Panc1 (cell line): ENCODE results near the gene ROBO1. TPM values are rescaled to one million over a fixed set of nuclear protein-coding genes. Genes with fewer than 3 reads are reported as not detected.

Experiments used
- ATAC-seq: fragments of 200-7000 bp; cut with Tn5 transposase; 2 replicates; pipeline ENCODE4 v1.9.1; 2020; ENCODE audit warnings: mild to moderate bottlenecking, moderate library complexity
- BruUV-seq: library from RNA; stranded (reverse); fragments of 400-500 nt; replicated peaks from 2 replicates; lab custom pipeline; 2021; lab: Mats Ljungman, UMichigan
- CTCF ChIA-PET: fragments of 300-600 bp; sonication (Branson Sonifier 250); formaldehyde crosslinking; loops from one replicate; lab custom pipeline; 2022; ENCODE audit warnings: antibody characterized with exemption; lab: Charles Lee
- POLR2A ChIA-PET: fragments of 300-600 bp; sonication (Branson Sonifier 250); formaldehyde crosslinking; loops from one replicate; lab custom pipeline; 2022; ENCODE audit warnings: antibody characterized with exemption; lab: Charles Lee
- DNase-seq: peaks from one replicate; pipeline ENCODE4 v3.0.0-alpha.2; 2010; ENCODE audit warnings: low read depth, low spot score
- H3K27ac ChIP-seq: 2 replicates; pipeline ENCODE4 v1.5.1; 2011; ENCODE audit warnings: mild to moderate bottlenecking, low read length, inconsistent platforms
- H3K27me3 ChIP-seq: fragments of 200-500 bp; sonication (Bioruptor generic); 2 replicates; pipeline ENCODE4 v1.6.0; 2014; ENCODE audit warnings: low read length, inconsistent platforms; ENCODE audit not compliant: control insufficient read depth, insufficient read depth
- H3K36me3 ChIP-seq: fragments of 200-500 bp; sonication (Bioruptor generic); 2 replicates; pipeline ENCODE4 v1.5.1; 2014; ENCODE audit warnings: inconsistent platforms, mild to moderate bottlenecking, low read length, moderate library complexity; ENCODE audit not compliant: control insufficient read depth, insufficient read depth
- H3K4me1 ChIP-seq: 2 replicates; pipeline ENCODE4 v1.5.1; 2011; ENCODE audit warnings: inconsistent platforms, mild to moderate bottlenecking, low read length, moderate library complexity; ENCODE audit not compliant: control insufficient read depth, insufficient read depth
- H3K4me3 ChIP-seq, 2 experiments: 2 replicates each; pipeline ENCODE4 v1.5.1; 2011 to 2012; ENCODE audit warnings: low read depth in 2 of 2, low read length in 2 of 2, mild to moderate bottlenecking in 2 of 2, inconsistent platforms in 1 of 2, moderate library complexity in 1 of 2
- H3K9me3 ChIP-seq: fragments of 200-500 bp; sonication (Bioruptor generic); 2 replicates; pipeline ENCODE4 v1.5.1; 2014; ENCODE audit warnings: low read depth, mild to moderate bottlenecking, inconsistent platforms, low read length, moderate library complexity; ENCODE audit not compliant: control insufficient read depth, insufficient read depth
- CTCF ChIP-seq: fragments of 450-650 bp; IDR thresholded peaks from 2 replicates; pipeline ENCODE4 v1.5.1; 2017; ENCODE audit warnings: mild to moderate bottlenecking
- POLR2AphosphoS5 ChIP-seq: IDR thresholded peaks from 2 replicates; pipeline ENCODE4 v1.6.1; 2012; ENCODE audit warnings: mild to moderate bottlenecking, low read depth, low read length, moderate library complexity
- SIN3A ChIP-seq: IDR thresholded peaks from 2 replicates; pipeline ENCODE4 v1.6.1; 2012; ENCODE audit warnings: low read depth, mild to moderate bottlenecking, low read length, moderate library complexity, borderline replicate concordance; ENCODE audit not compliant: insufficient read depth
- TCF7L2 ChIP-seq: IDR thresholded peaks from 2 replicates; pipeline ENCODE4 v1.6.1; 2011; ENCODE audit warnings: mild to moderate bottlenecking, low read depth, low read length, inconsistent platforms
- in situ Hi-C: cut with HindIII; loops from 2 replicates; pipeline ENCODE4 v1.10.0; 2016; ENCODE audit warnings: low sequenced_read_pairs, low pct_unique_long_range_greater_than_20kb
- intact Hi-C: fragments of 100-400 bp; cut with micrococcal nuclease; formaldehyde crosslinking; loops from one replicate; pipeline ENCODE4 v1.10.0; 2022; ENCODE audit not compliant: unreplicated experiment
- total RNA-seq: library from RNA; stranded (reverse); gene quantifications from one replicate; pipeline ENCODE4 v1.2.1, GENCODE V29; 2021; ENCODE audit not compliant: unreplicated experiment
- TF ChIP-seq, protein P1 (sequence below), 2 experiments: IDR thresholded peaks; 2 replicates each; pipeline ENCODE4 v1.6.1; 2011 to 2012; ENCODE audit warnings: low read depth in 2 of 2, control low read depth in 1 of 2, low read length in 1 of 2, mild to moderate bottlenecking in 1 of 2, moderate library complexity in 1 of 2; ENCODE audit not compliant: insufficient read depth in 1 of 2

The ROBO1 gene
- total RNA-seq, 1 experiment from 2014 or later: 61.6 TPM

DNA sequence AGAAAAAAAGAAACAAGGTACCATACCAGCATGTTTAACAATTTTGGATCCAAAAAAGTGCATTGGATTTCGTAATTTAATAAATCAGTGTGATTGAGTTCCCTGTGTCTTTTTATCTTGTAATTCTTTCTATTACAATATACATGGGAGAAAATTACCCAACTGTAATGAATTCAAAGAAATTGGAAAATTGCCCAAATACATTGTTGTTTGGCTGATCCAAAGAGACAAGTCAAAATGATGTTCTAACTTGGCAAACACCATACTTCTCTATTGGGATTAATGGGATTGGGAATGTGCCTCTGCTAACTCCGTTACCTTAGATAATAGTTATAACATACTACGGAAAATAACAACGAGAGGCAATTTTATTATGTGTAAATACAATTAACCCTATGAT, 1097.1 kb downstream of the ROBO1 start:
- TF ChIP-seq CTCF (no peak), POLR2AphosphoS5 (no peak)
- Histone ChIP-seq H3K27me3 (no peaks in the 10 kb centered on the region), H3K27ac (no peak overlapping the region), H3K36me3 (no peaks in the 10 kb centered on the region), H3K4me3 (no peak overlapping the region), H3K4me1 (no peaks in the 10 kb centered on the region), H3K9me3 (no peaks in the 10 kb centered on the region)
- intact Hi-C loops: no loop called here
- no TSS peak for BruUV-seq
- ATAC-seq: no peak
- CTCF ChIA-PET: no interaction called here
- in situ Hi-C loops: no loop called here
- no peak for DNase-seq
- POLR2A ChIA-PET: no interaction called here

DNA sequence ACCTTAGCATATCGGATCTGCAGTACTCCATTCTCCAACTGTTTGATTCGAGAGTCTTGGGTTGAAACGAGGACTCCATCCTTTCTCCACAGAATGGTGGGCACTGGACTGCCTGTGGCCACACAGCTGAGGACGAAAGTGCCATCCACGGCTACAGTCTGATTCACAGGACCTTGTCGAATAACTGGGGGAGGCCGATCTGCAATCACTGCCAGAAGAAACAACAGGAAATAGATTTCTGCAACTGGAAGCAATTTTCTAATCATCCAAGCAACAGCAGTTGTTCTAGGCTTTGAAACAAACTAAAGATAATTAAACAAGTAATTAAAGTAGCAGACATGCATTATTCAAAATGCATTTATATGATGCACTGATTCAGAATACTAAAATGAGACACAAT, 1097.7 kb downstream of the ROBO1 start:
- no TSS peak for BruUV-seq
- TF ChIP-seq POLR2AphosphoS5: no peak
- TF ChIP-seq CTCF: no peak
- TF ChIP-seq, protein P1, sequence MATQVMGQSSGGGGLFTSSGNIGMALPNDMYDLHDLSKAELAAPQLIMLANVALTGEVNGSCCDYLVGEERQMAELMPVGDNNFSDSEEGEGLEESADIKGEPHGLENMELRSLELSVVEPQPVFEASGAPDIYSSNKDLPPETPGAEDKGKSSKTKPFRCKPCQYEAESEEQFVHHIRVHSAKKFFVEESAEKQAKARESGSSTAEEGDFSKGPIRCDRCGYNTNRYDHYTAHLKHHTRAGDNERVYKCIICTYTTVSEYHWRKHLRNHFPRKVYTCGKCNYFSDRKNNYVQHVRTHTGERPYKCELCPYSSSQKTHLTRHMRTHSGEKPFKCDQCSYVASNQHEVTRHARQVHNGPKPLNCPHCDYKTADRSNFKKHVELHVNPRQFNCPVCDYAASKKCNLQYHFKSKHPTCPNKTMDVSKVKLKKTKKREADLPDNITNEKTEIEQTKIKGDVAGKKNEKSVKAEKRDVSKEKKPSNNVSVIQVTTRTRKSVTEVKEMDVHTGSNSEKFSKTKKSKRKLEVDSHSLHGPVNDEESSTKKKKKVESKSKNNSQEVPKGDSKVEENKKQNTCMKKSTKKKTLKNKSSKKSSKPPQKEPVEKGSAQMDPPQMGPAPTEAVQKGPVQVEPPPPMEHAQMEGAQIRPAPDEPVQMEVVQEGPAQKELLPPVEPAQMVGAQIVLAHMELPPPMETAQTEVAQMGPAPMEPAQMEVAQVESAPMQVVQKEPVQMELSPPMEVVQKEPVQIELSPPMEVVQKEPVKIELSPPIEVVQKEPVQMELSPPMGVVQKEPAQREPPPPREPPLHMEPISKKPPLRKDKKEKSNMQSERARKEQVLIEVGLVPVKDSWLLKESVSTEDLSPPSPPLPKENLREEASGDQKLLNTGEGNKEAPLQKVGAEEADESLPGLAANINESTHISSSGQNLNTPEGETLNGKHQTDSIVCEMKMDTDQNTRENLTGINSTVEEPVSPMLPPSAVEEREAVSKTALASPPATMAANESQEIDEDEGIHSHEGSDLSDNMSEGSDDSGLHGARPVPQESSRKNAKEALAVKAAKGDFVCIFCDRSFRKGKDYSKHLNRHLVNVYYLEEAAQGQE (IDR thresholded peaks at IDR 0.05; ENCODE audit: insufficient read depth in 1 of 2, low read depth in 2 of 2, low read length in 1 of 2): no peak
- TF ChIP-seq SIN3A: no peak
- in situ Hi-C loops (no loop called here), intact Hi-C loops (no loop called here)
- CTCF ChIA-PET: no interaction called here
- DNase-seq (no peak), ATAC-seq (no peak)
- POLR2A ChIA-PET: no interaction called here
- Histone ChIP-seq H3K36me3 (no peaks in the 10 kb centered on the region), H3K9me3 (no peaks in the 10 kb centered on the region), H3K27ac (no peak overlapping the region), H3K4me3 (no peak overlapping the region), H3K27me3 (no peaks in the 10 kb centered on the region), H3K4me1 (no peaks in the 10 kb centered on the region)

DNA sequence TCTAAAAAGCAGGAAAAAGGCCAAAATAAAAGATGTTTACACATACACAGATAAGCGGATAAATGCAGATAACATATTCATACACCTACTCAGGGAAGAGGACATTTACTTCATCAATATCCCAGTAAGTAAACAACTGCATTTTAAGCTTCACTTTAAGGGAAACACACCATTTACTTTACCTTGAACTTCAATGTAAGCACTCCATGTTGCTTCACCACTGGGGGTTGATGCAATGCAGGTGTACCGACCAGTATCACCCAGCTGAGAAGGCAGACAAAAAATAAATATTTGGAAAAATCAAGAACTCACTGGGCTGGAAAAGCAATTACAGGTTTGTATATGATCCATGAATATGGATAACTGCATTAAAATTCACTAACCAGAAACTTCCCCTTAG, 1099.5 kb downstream of the ROBO1 start:
- in situ Hi-C loops: no loop called here
- no TSS peak for BruUV-seq
- H3K4me1 ChIP-seq: no peaks in the 10 kb centered on the region

More for the DNA sequence above, 1099.5 kb downstream of the ROBO1 start:
- DNase-seq: no peak
- no peaks in the 10 kb centered on the region for H3K9me3 ChIP-seq
- POLR2A ChIA-PET: interaction anchor here (0.6 kb wide), 1 partner anchor 105 kb away, joined by 3 read pairs; no protein-coding TSS in a partner anchor
- TF ChIP-seq POLR2AphosphoS5: no peak
- TF ChIP-seq TCF7L2: no peak
- TF ChIP-seq SIN3A: no peak
- no peaks in the 10 kb centered on the region for H3K36me3 ChIP-seq
- H3K4me3 ChIP-seq: no peak overlapping the region
- ATAC-seq: no peak
- no peaks in the 10 kb centered on the region for H3K27me3 ChIP-seq
- intact Hi-C loops: no loop called here
- H3K27ac ChIP-seq: no peak overlapping the region
- CTCF ChIA-PET: no interaction called here
